Heart right ventricle (tissue), 16 donors: ENCODE data around the gene NGB. TPM values are rescaled to one million over a fixed set of nuclear protein-coding genes. Genes with fewer than 3 reads are reported as not detected.
A peak's percentile ranks its signal among the peaks of the same experiment; 100 is the strongest.

Experiments
- ATAC-seq, 8 donors: fragments of 200-7000 bp; cut with Tn5 transposase; one replicate each; pipeline ENCODE4 v1.9.1; 2020; ENCODE audit warnings: mild to moderate bottlenecking in 8 of 8, moderate library complexity in 8 of 8, moderate number of reproducible peaks in 1 of 8
- DNase-seq, 2 donors: peaks; one replicate each; pipeline ENCODE4 v3.0.0-alpha.2; 2020
- H3K27ac ChIP-seq, 10 donors: fragments of 200-600 bp; sonication (generic) in 2 of 10; one replicate each; pipeline versions ENCODE4 v1.5.0 to v1.8.0; 2020 to 2022; ENCODE audit warnings: mild to moderate bottlenecking in 3 of 10
- H3K27me3 ChIP-seq, 7 donors: fragments of 200-600 bp; one replicate each; pipeline ENCODE4 v1.8.0; 2021 to 2022; ENCODE audit warnings: mild to moderate bottlenecking in 2 of 7
- H3K36me3 ChIP-seq, 9 donors: fragments of 200-600 bp; sonication (generic) in 1 of 9; one replicate each; pipeline versions ENCODE4 v1.5.0 to v1.8.0; 2020 to 2022; ENCODE audit warnings: mild to moderate bottlenecking in 2 of 9
- H3K4me1 ChIP-seq, 9 donors: fragments of 200-600 bp; sonication (generic) in 1 of 9; one replicate each; pipeline versions ENCODE4 v1.5.0 to v1.8.0; 2020 to 2022; ENCODE audit warnings: mild to moderate bottlenecking in 4 of 9
- H3K4me3 ChIP-seq, 10 donors: fragments of 200-600 bp; sonication (generic) in 2 of 10; one replicate each; pipeline versions ENCODE4 v1.5.0 to v1.8.0; 2020 to 2022; ENCODE audit warnings: mild to moderate bottlenecking in 7 of 10, moderate library complexity in 2 of 10
- H3K9me3 ChIP-seq, 11 donors: fragments of 200-600 bp in 10 of 11; sonication (generic) in 2 of 11; one replicate each; pipeline versions ENCODE4 v1.5.0 to v1.8.0; 2013 to 2022; ENCODE audit warnings: mild to moderate bottlenecking in 2 of 11, control low read depth in 1 of 11, moderate library complexity in 1 of 11
- WGBS, 2 donors: extraction: QIAGEN DNeasy Blood & Tissue Kit; methylation state at CpG; one replicate each; pipeline ENCODE4 v1.1.7; 2013; ENCODE audit warnings: inconsistent platforms in 1 of 2; 5-methylcytosine and 5-hydroxymethylcytosine counted together
- intact Hi-C, 10 donors: fragments of 100-400 bp; cut with DNase I; formaldehyde crosslinking; loops; one replicate each; pipeline versions ENCODE4 v1.11.1 to v1.14.2; 2022
- polyA plus RNA-seq, 2 donors: library from polyadenylated mRNA; stranded (reverse); fragments of 200-250 nt; gene quantifications; one replicate each; pipeline ENCODE4 v1.2.3, GENCODE V29; 2013
- total RNA-seq, 10 donors: library from RNA; stranded (reverse); fragmentation: NEBNext Ultra II Directional in 3 of 10; extraction: Animal tissue kit (Norgen Biotek cat#: 25700) in 3 of 10; gene quantifications; one replicate each; pipeline versions ENCODE4 v1.2.1 to v1.2.4, GENCODE V29; 2021 to 2023
- TF ChIP-seq, protein P1 (sequence below), 9 donors: fragments of 200-600 bp; sonication (generic) in 2 of 9; IDR thresholded peaks; one replicate each; pipeline versions ENCODE4 v1.5.0 to v1.8.0; 2021 to 2022; ENCODE audit warnings: antibody characterized with exemption in 9 of 9, mild to moderate bottlenecking in 5 of 9, moderate library complexity in 1 of 9
- donor health status: Arrhythmogenic right ventricular cardiomyopathy.
- donor health status: ischemic (EF 13 %, LVEDD 7.1; RV severe dilation, severe dysfunction).
- donor health status: healthy with polysubstance abuse.
- donor health status: DM: no; HTN: yes; CAD: no.
- donor health status: DM: no; HTN: no; CAD: no.
- donor health status: ischemic (EF 25% LVEDD 6.9; RV normal size, moderate dysfunction).
- donor health status: ischemic (EF 25% LVEDD 5.7; RV mildly dilated, moderate dysfunction).
- donor health status: healthy.
- donor health status: DM: yes; HTN: yes; CAD: no.
- donor health status: Ischemic cardiomyopathy.
- donor health status: ischemic (EF 35%, LVEDD 5.7; RV mildly dilated, moderate dysfunction).
- donor health status: nonischemic (EF 11% LVEDD 7.7; RV severe dilation, severe dysfunction).
- donor health status: DM: yes; HTN: yes; CAD: no.
- donor health status: PGD.
- donor health status: ischemic (EF 29% LVEDD 5.4; RV normal size, mild dysfunction).
- donor health status: nonischemic (EF 23%, LVEDD 6.1; RV moderate dilation, normal function).

Gene NGB
- total and polyA plus RNA-seq, 12 donors = not detected

DNA sequence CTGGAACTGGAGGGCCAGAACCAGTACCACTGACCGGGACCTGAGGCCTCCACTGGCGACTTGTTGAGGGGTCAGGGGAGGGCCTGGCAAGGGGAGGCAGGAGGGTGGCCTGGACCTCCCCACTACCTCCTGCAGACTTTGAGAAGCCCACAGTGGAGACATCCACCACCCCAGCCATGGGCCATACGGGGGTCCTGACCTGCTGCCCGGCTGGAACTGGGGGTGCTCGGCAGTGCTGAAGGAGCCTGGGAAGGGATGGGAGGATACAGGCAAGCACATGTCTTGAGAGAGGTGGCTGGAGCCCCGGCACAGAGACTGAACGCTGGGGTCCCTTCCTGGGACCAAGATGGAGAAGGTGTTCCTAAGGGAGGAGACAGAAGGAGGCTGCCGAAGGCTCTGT lies 14.3 kb downstream of the NGB start:
- TF ChIP-seq, protein P1, sequence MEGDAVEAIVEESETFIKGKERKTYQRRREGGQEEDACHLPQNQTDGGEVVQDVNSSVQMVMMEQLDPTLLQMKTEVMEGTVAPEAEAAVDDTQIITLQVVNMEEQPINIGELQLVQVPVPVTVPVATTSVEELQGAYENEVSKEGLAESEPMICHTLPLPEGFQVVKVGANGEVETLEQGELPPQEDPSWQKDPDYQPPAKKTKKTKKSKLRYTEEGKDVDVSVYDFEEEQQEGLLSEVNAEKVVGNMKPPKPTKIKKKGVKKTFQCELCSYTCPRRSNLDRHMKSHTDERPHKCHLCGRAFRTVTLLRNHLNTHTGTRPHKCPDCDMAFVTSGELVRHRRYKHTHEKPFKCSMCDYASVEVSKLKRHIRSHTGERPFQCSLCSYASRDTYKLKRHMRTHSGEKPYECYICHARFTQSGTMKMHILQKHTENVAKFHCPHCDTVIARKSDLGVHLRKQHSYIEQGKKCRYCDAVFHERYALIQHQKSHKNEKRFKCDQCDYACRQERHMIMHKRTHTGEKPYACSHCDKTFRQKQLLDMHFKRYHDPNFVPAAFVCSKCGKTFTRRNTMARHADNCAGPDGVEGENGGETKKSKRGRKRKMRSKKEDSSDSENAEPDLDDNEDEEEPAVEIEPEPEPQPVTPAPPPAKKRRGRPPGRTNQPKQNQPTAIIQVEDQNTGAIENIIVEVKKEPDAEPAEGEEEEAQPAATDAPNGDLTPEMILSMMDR (IDR thresholded peaks at IDR 0.05) = no peak
- Histone ChIP-seq H3K27ac (no peak overlapping the region), H3K4me1 (no peaks in the 10 kb centered on the region), H3K36me3 (no peaks in the 10 kb centered on the region), H3K27me3 (peaks cover 0 to 50% (median 15%) of the 10 kb centered on the region in 7 donors), H3K9me3 (no peaks in the 10 kb centered on the region), H3K4me3 (no peak overlapping the region)
- intact Hi-C loops = no loop called here
- 86 to 91% methylated on average over 8 of the region's 8 CpGs for WGBS, 2 donors
- peak in 1 of 8 donors; percentile 16 for ATAC-seq
- no peak for DNase-seq

GRCh38 chr14:77253333-77254190 lies 17.4 kb downstream of the NGB start:
- DNase-seq (no peak), ATAC-seq (no peak)
- H3K36me3 ChIP-seq = no peaks in the 10 kb centered on the region
- H3K4me3 ChIP-seq = no peak overlapping the region
- TF ChIP-seq, protein P1 (IDR thresholded peaks at IDR 0.05) = no peak
- no peak overlapping the region for H3K27ac ChIP-seq
- 71 to 75% methylated on average over 20 of the region's 20 CpGs for WGBS, 2 donors
- peaks cover 0 to 21% (median 5%) of the 10 kb centered on the region in 7 donors for H3K27me3 ChIP-seq
- no peaks in the 10 kb centered on the region for H3K4me1 ChIP-seq
- no peaks in the 10 kb centered on the region for H3K9me3 ChIP-seq
- intact Hi-C loops = no loop called here

- 94 to 98% methylated on average over 11 of the region's 11 CpGs for WGBS, 2 donors
- no peaks in the 10 kb centered on the region for H3K36me3 ChIP-seq
- ATAC-seq = no peak
- H3K27me3 ChIP-seq = peaks cover 0 to 16% (median 0%) of the 10 kb centered on the region in 7 donors
- DNase-seq = no peak
- TF ChIP-seq, protein P1 (IDR thresholded peaks at IDR 0.05) = no peak
- no peak overlapping the region for H3K4me3 ChIP-seq
- H3K4me1 ChIP-seq = no peaks in the 10 kb centered on the region
- no peaks in the 10 kb centered on the region for H3K9me3 ChIP-seq
- H3K27ac ChIP-seq = no peak overlapping the region
- intact Hi-C loops = no loop called here
Measured at GRCh38 chr14:77251870-77252269, 19.1 kb downstream of the NGB start.

DNA sequence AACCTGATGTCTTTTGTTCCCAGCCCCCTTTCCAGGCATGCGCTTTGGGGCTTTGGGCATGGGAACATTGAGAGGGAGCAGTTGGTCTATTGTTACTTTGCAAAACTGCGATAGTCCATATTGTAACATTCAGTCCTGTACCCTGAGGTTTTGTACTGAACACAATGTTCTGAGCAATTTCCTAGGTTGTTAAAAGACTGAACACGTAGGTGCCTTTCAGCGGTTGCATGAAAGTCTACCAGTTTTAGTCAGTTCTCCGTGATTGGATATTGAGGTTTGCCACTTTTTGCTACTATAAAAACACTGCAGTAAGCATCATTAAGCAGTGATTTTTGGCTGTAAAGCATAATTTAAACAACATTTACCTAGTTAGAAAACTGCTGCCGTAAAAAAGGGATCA lies 20.1 kb downstream of the NGB start:
- intact Hi-C loops = no loop called here
- TF ChIP-seq, protein P1 (IDR thresholded peaks at IDR 0.05) = no peak
- peaks cover 0 to 15% (median 0%) of the 10 kb centered on the region in 7 donors for H3K27me3 ChIP-seq
- ATAC-seq = no peak
- H3K9me3 ChIP-seq = no peaks in the 10 kb centered on the region
- H3K4me3 ChIP-seq = no peak overlapping the region
- 87 to 92% methylated on average over 6 of the region's 6 CpGs for WGBS, 2 donors
- no peaks in the 10 kb centered on the region for H3K36me3 ChIP-seq
- no peak overlapping the region for H3K27ac ChIP-seq
- H3K4me1 ChIP-seq = no peaks in the 10 kb centered on the region
- DNase-seq = no peak
